DND-41 (cell line): ENCODE results near the gene ERBB4.

Experiments used
- ATAC-seq: fragments of 200-7000 bp; cut with Tn5 transposase; 3 replicates; pipeline ENCODE4 v1.9.1; 2021; ENCODE audit warnings: low read depth; ENCODE audit not compliant: insufficient read depth
- DNase-seq: peaks from one replicate; pipeline ENCODE4 v3.0.0-alpha.2; 2020
- H2AFZ ChIP-seq: 2 replicates; pipeline ENCODE4 v1.6.0; 2012; ENCODE audit warnings: low read depth, low read length
- H3K27ac ChIP-seq: 2 replicates; pipeline ENCODE4 v1.5.1; 2012; ENCODE audit warnings: low read length, inconsistent platforms
- H3K27me3 ChIP-seq: fragments of 200-600 bp; sonication (generic); 2 replicates; pipeline ENCODE4 v1.6.0; 2012; ENCODE audit warnings: low read length, mild to moderate bottlenecking, inconsistent platforms; ENCODE audit not compliant: insufficient read depth, poor library complexity
- H3K36me3 ChIP-seq: 2 replicates; pipeline ENCODE4 v1.5.1; 2012; ENCODE audit warnings: low read length, inconsistent platforms; ENCODE audit not compliant: insufficient read depth
- H3K4me1 ChIP-seq: 2 replicates; pipeline ENCODE4 v1.5.1; 2012; ENCODE audit warnings: mild to moderate bottlenecking, low read length; ENCODE audit not compliant: insufficient read depth
- H3K4me2 ChIP-seq: 2 replicates; pipeline ENCODE4 v1.6.0; 2012; ENCODE audit warnings: mild to moderate bottlenecking, moderate library complexity, low read length, inconsistent platforms; ENCODE audit not compliant: insufficient read depth
- H3K4me3 ChIP-seq, 2 experiments: fragments of 200-600 bp in 1 of 2; shearing (Covaris generic) in 1 of 2; 2 replicates each; pipeline ENCODE4 v1.5.1; 2012 to 2016; ENCODE audit warnings: inconsistent platforms in 2 of 2, low read length in 2 of 2, mild to moderate bottlenecking in 2 of 2, low read depth in 1 of 2, moderate library complexity in 1 of 2
- H3K79me2 ChIP-seq: 2 replicates; pipeline ENCODE4 v1.6.0; 2012; ENCODE audit warnings: low read length, inconsistent platforms; ENCODE audit not compliant: insufficient read depth
- H3K9ac ChIP-seq: 2 replicates; pipeline ENCODE4 v1.6.0; 2012; ENCODE audit warnings: low read depth, mild to moderate bottlenecking, inconsistent platforms, low read length, moderate library complexity
- H3K9me3 ChIP-seq: 2 replicates; pipeline ENCODE4 v1.5.1; 2012; ENCODE audit warnings: low read length, moderate library complexity, mild to moderate bottlenecking, inconsistent platforms; ENCODE audit not compliant: insufficient read depth, severe bottlenecking
- H4K20me1 ChIP-seq: 2 replicates; pipeline ENCODE4 v1.6.0; 2012; ENCODE audit warnings: low read length; ENCODE audit not compliant: insufficient read depth
- CTCF ChIP-seq: IDR thresholded peaks from 2 replicates; pipeline ENCODE4 v1.5.1; 2012; ENCODE audit warnings: borderline replicate concordance, low read length, moderate library complexity, mild to moderate bottlenecking; ENCODE audit not compliant: poor library complexity, severe bottlenecking; ENCODE audit errors: extremely low read depth
- EZH2 ChIP-seq: IDR thresholded peaks from 3 replicates; pipeline ENCODE4 v1.6.1; 2012; ENCODE audit warnings: borderline replicate concordance, low read depth, mild to moderate bottlenecking, moderate library complexity, low read length, inconsistent platforms; ENCODE audit not compliant: severe bottlenecking

ERBB4 gene

GRCh38 chr2:211942153-211942552, 596.4 kb downstream of the ERBB4 start:
- no peak for TF ChIP-seq CTCF
- no peak for TF ChIP-seq EZH2
- H2AFZ ChIP-seq, result no peak overlapping the region
- H3K27ac ChIP-seq, result no peak overlapping the region
- H3K4me1 ChIP-seq, result peaks cover 6% of the 10 kb centered on the region; the same call in 1 of the 2 replicates
- no peaks in the 10 kb centered on the region for H3K79me2 ChIP-seq
- H3K36me3 ChIP-seq, result no peaks in the 10 kb centered on the region
- H3K4me2 ChIP-seq, result no peak overlapping the region
- ATAC-seq (no peak), DNase-seq (no peak)
- no peak overlapping the region for H3K4me3 ChIP-seq
- no peaks in the 10 kb centered on the region for H4K20me1 ChIP-seq
- H3K9ac ChIP-seq, result no peak overlapping the region
- no peaks in the 10 kb centered on the region for H3K27me3 ChIP-seq
- H3K9me3 ChIP-seq, result no peaks in the 10 kb centered on the region

GRCh38 chr2:211941216-211941747, 597.3 kb downstream of the ERBB4 start:
- H3K4me3 ChIP-seq, result no peak overlapping the region
- no peaks in the 10 kb centered on the region for H3K79me2 ChIP-seq
- peaks cover 6% of the 10 kb centered on the region; the same call in 1 of the 2 replicates for H3K4me1 ChIP-seq
- H3K9me3 ChIP-seq, result no peaks in the 10 kb centered on the region
- no peak for ATAC-seq
- H3K4me2 ChIP-seq, result no peak overlapping the region
- DNase-seq, result no peak
- no peak overlapping the region for H3K27ac ChIP-seq
- no peaks in the 10 kb centered on the region for H3K27me3 ChIP-seq
- H4K20me1 ChIP-seq, result no peaks in the 10 kb centered on the region
- no peaks in the 10 kb centered on the region for H3K36me3 ChIP-seq
- no peak overlapping the region for H3K9ac ChIP-seq
- TF ChIP-seq CTCF (no peak), EZH2 (no peak)
- H2AFZ ChIP-seq, result no peak overlapping the region

GRCh38 chr2:211939177-211939576, 599.4 kb downstream of the ERBB4 start:
- Histone ChIP-seq H3K9me3 (no peaks in the 10 kb centered on the region), H3K4me3 (no peak overlapping the region), H3K4me1 (peaks cover 19% of the 10 kb centered on the region), H3K4me2 (no peak overlapping the region), H3K27ac (no peak overlapping the region), H2AFZ (no peak overlapping the region), H3K79me2 (no peaks in the 10 kb centered on the region), H3K36me3 (no peaks in the 10 kb centered on the region), H3K27me3 (no peaks in the 10 kb centered on the region), H3K9ac (no peak overlapping the region), H4K20me1 (no peaks in the 10 kb centered on the region)
- DNase-seq, result no peak
- no peak for ATAC-seq
- TF ChIP-seq CTCF, result no peak
- TF ChIP-seq EZH2, result no peak
